GM19324 (cell line): ENCODE data around the gene USP4.
"Not testable (repeated sequence)": the region's sequence is repeated elsewhere in the genome, so short reads cannot be mapped to it uniquely, and the experiment has no call there.

Experiments used
- ATAC-seq: cut with Tn5 transposase; IDR thresholded peaks from one replicate; pipeline ENCODE4 v1.9.1; 2021; ENCODE audit warnings: mild to moderate bottlenecking, moderate library complexity; ENCODE audit not compliant: unreplicated experiment, low FRiP score

The USP4 gene

DNA sequence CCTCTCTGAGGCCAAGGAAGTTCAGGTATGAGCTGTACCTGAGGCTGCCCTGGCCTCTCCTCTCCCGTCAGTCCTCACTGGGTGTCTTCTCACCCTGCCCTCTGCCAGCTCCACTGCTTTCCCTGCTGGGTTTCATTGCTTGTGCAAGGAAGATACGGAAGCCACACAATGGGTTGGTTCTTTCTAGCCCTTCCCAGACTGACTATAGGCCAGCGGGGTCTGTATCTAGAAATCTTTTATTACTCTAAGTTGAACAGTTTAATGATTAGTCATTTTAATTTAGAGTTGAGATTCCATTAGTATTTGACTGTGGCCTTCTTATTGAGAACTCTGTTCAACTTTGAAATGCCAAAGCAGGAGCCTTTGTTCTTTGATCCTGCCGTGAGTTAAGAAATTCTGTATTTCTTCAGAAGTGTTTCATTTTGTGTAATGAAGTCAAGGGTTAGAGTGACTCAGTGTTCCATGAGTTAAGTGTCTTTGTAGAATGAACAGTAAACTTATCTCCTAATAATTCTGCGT is 79.0 kb downstream of the USP4 start:
- ATAC-seq = no peak

DNA sequence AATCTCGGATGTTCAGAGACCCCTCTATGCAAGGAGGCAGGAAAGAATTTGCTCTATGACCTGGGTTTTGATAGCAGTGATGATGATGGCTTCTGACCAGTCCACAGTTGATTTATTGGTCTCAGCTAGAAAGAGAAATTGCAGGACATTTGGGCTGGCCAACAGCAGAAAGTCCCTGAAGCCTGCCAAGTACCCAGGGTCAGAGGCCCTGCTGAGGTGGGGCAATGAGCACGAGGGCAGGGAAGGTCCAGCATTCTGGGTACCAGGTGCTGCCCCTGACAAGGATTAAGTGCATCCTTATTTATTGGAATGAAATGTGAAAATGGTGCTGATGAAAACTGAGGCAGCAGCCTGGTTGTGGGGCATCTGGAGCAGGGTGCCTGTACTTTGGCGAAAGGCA is 82.7 kb downstream of the USP4 start:
- no peak for ATAC-seq

DNA sequence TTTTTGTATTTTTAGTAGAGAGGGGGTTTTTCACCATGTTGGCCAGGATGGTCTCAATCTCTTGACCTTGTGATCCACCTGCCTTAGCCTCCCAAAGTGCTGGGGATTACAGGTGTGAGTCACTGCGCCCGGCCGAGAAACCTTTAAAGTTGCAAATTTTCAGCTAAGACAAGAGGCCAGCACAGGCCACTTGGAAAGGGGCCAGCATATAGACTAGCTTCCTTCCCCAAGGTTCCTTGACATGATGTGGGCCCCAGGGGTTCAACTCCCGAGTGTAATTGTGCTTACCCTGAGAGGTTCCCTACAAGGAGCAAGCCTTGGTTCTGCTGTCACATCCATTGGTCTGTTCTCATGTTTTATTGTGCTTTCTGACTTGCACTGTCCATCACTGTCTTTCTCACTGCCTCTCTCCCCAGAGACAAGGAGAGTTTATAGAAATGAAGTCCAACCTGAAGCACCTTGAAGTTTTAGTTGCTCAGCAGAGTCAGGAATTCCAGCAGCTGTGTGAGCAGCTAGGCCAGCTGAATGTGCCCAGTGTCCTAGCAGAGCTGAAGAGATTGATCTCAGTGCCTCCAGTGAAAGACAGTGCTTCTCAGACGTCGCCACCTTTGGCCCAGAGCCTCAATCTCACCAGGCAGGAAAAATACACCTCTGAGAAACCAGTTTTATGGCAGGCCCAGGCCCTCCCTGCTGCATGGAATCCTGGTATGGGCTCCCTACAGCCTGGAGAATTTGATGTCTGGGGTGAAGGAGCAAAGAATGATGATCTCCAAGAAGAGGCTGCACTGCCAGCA is 83.9 kb downstream of the USP4 start:
- no peak for ATAC-seq

DNA sequence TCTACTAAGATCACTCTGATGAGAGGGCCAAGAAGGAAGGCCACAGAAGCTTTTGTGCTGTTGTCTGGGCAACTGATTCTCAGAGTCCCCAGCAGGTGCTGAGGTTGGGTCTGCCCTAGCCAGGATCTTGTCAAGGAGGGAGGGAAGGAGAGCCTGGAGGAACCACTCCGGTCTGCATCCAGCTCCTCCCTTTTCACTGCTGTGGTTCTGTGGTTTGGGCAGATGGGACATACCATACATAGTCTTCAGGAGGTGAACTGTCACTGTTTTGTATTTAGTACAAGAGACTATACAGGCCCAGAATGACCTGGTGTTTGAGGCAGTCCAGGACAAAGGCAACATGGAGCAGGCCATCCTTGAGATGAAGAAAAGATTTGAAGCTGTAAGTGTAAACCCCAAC is 84.7 kb downstream of the USP4 start:
- ATAC-seq = no peak

DNA sequence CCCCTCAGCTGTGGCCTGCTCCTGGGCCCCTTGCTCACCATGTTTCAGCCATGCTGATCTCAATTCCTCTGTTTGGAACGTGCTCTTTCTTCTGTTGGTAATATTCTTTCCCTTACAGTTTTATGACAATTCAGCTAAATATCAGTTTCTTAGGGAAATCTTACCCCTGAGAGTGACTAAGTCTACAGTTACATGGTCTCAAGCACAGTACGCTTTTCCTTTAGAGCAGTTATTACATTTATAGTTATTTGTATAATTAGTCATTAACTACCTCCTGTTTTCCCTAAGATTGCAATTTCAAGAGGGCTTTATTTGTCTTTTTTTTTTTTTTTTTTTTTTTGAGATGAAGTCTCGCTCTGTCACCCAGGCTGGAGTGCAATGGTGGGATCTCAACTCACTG is 86.3 kb downstream of the USP4 start:
- ATAC-seq = no peak

DNA sequence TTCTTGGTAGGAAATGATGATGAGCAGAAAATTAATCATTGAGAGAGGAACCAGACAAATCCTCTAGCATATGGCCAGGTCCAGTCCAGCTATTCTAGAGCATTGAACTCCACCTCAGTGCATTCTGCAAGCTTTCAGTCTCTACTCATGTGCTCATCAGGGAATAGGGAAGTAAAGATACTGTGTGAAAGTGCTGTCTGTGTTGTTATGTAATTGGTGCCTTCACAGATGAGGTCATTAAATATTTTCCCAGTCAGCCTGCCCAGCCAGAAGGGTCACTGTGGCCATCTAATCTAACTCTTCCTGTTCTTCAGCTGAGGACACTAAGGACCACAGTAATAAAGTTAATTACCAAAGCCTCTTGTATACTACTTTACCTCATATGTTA is 91.0 kb downstream of the USP4 start:
- no peak for ATAC-seq

DNA sequence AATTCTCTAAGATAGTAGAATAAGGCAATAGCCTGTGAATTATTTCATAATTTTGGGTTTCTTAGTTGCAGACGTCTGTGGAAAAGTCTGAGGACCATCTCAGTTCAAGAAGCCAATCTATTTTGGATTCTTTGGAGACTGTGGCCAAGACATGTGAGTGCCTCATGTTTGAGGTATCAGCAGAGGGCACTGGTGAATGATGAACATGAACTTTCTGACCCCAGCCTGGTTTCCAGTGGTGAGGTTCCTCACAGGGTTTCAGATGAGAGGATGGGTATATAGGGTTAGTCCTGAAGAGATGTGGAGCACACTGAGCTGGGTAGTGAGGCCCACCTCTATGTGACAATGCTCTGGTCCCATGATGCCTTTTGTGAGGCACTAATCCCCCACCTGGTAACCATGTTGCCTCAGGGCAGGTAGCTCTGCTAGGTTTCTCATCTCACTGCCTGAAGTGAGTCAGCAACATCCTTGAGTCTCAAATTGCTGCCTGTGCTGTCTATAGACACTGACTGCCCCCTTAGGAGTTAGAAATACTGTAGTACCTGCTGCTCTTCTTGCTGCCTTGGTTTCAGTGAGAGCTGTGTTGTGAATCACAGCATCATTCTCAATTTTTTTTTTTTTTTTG is 95.2 kb downstream of the USP4 start:
- ATAC-seq = no peak

DNA sequence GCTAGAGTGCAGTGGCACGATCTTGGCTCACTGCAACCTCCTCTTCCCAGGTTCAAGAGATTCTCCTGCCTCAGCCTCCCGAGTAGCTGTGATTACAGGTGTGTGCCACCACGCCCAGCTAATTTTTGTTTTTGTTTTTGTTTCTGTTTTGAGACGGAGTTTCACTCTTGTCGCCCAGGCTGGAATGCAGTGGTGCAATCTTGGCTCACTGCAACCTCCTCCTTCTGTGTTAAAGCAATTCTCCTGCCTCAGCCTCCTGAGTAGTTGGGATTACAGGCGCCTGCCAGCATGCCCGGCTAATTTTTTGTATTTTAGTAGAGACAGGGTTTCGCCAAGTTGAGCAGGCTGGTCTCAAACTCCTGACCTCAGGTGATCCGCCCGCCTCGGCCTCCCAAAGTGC is 99.8 kb downstream of the USP4 start:
- ATAC-seq = not testable (repeated sequence)

DNA sequence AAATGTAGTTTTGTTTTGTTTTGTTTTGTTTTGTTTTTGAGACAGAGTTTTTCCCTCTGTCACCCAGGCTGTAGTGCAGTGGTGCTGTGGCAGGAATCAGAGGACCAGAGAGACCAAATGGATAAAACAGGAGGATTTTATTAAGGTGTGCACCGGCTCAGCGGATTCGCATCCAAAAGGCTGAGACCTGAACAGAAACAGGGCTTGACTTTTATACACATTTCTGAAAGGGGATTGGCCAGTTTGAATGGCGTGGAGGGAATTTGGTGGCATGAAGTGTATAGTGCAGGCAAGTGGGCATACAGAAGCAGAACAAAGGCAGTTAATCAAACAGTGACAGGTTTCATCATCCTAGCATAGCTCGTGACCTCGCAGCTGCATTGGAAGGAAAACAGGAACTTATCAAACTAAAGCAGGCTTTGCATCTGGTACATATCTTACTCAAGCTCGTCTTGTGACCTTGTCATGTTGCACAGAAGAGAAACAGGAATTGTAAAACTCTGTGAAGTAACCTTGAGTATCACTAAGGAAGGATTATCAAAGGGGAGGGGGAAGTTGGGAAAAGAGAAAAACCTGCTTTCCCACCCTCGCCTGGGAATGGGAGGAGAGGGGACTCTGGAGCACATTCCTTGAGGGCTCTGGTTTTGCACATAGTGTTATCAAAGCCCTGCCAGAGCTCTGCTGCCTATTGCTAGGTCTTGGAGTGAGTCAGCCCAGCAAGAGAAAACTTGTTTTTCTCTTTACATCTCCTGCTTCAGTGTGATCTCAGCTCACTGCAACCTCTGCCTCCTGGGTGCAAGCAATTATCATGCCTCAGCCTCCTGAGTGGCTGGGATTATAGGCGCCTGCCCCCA is 101.4 kb downstream of the USP4 start:
- ATAC-seq = no peak

DNA sequence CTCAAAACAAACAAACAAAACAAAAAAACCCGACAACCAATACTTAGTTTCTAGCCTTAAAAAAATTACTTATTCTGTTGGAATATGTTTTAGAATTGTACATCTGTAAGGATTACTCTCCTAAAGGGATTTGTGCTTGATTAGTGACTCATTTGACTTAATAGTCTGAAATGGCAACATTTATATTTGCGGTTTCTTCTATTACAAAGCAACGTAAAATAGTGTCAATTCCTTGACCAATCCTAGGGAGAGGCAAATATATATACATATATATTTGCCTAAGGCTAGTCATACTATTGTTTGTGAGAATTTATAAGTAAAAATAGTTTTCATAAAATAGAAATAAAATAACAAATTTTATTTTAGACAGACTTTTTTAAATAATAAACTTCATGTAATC is 102.5 kb downstream of the USP4 start:
- no peak for ATAC-seq

DNA sequence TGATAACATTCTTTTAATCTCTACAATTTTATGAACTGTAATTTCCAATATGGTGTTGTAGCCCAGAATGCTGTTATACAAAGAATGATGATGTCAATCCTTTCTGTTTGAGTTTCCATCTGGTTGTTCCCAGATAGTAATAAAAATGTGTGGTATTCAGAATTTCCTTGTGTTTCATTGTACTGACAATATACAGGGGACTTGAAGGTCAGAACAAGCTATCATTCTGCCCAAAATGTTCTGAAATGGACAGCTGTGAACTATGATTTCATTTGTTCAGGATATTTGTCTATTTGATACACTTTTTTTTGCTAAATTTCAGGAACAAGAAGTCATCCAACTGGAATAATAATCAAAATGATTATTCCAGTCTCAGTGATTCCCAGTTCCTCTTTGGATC is 103.6 kb downstream of the USP4 start:
- no peak for ATAC-seq

DNA sequence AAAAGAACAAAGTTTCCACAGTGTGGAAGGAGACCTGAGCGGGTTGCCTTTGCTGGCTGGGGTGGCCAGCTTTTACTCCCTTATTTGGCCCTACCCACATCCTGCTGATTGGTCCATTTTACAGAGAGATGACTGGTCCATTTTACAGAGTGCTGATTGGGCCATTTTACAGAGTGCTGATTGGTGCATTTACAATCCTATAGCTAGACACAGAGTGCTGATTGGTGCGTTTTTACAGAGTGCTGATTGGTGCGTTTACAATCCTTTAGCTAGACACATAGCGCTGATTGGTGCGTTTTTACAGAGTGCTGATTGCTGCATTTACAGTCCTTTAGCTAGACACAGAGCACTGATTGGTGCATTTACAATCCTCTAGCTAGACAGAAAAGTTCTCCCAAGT is 111.0 kb downstream of the USP4 start:
- ATAC-seq = not testable (repeated sequence)
